SU-DHL-6 (cell line): ENCODE data around the gene RAB1B.
A peak's percentile ranks its signal among the peaks of the same experiment; 100 is the strongest.

ENCODE experiments used
- H2AFZ ChIP-seq: fragments of 200-600 bp; sonication (generic); 2 replicates; pipeline ENCODE4 v1.6.1; 2014; ENCODE audit warnings: low read depth, mild to moderate bottlenecking, moderate library complexity, mixed read lengths, antibody characterized with exemption, low read length; ENCODE audit not compliant: severe bottlenecking
- H3F3A ChIP-seq: fragments of 200-600 bp; shearing (Covaris generic); 2 replicates; pipeline ENCODE4 v1.6.0; 2016; ENCODE audit warnings: antibody characterized with exemption, mild to moderate bottlenecking; ENCODE audit not compliant: insufficient read depth
- H3K27ac ChIP-seq: fragments of 200-600 bp; sonication (generic); 2 replicates; pipeline ENCODE4 v1.5.1; 2016; ENCODE audit warnings: low read depth, mild to moderate bottlenecking, low read length, moderate library complexity, mixed read lengths
- H3K27me3 ChIP-seq: fragments of 200-600 bp; sonication (generic), shearing (Covaris generic); 2 replicates; pipeline ENCODE4 v1.6.0; 2014; ENCODE audit warnings: mild to moderate bottlenecking, low read length
- H3K36me3 ChIP-seq: fragments of 200-600 bp; sonication (generic); 2 replicates; pipeline ENCODE4 v1.6.1; 2014; ENCODE audit warnings: mild to moderate bottlenecking, low read length, mixed read lengths
- H3K4me2 ChIP-seq: fragments of 300-600, 200-600 bp; shearing (Covaris generic), sonication (generic); 2 replicates; pipeline ENCODE4 v1.6.0; 2014; ENCODE audit warnings: low read length, low read depth, mild to moderate bottlenecking; ENCODE audit not compliant: poor library complexity, severe bottlenecking
- H3K4me3 ChIP-seq: fragments of 200-600 bp; sonication (generic); 2 replicates; pipeline ENCODE4 v1.5.1; 2014; ENCODE audit warnings: antibody characterized with exemption, low read length, mild to moderate bottlenecking, mixed read lengths; ENCODE audit not compliant: insufficient read depth, poor library complexity, severe bottlenecking
- H3K79me2 ChIP-seq: fragments of 200-600 bp; sonication (generic); 2 replicates; pipeline ENCODE4 v1.6.1; 2014; ENCODE audit warnings: mild to moderate bottlenecking, low read length, moderate library complexity; ENCODE audit not compliant: insufficient read depth
- H3K9ac ChIP-seq: fragments of 200-600 bp; sonication (generic); 2 replicates; pipeline ENCODE4 v1.7.0; 2014; ENCODE audit warnings: mild to moderate bottlenecking, low read length
- H3K9me2 ChIP-seq: fragments of 200-600 bp; sonication (generic); replicated peaks from 2 replicates; pipeline ENCODE4 v1.6.1; 2014; ENCODE audit warnings: low read length; ENCODE audit not compliant: insufficient read depth
- H3K9me3 ChIP-seq: fragments of 200-600 bp; sonication (generic); 2 replicates; pipeline ENCODE4 v1.6.1; 2014; ENCODE audit warnings: low read length, mixed read lengths; ENCODE audit not compliant: insufficient read depth
- H4K20me1 ChIP-seq: fragments of 200-600 bp; sonication (generic); 2 replicates; pipeline ENCODE4 v1.6.1; 2014; ENCODE audit warnings: low read depth, mild to moderate bottlenecking, antibody characterized with exemption, low read length, moderate library complexity, mixed read lengths
- CTCF ChIP-seq: fragments of 200-600 bp; sonication (generic); IDR thresholded peaks from one replicate; pipeline ENCODE4 v1.5.1; 2017; ENCODE audit warnings: antibody characterized with exemption, mild to moderate bottlenecking, low read length, moderate library complexity; ENCODE audit not compliant: insufficient read depth, poor library complexity, severe bottlenecking
- EZH2phosphoT487 ChIP-seq: fragments of 200-600 bp; sonication (generic), shearing (Covaris generic); conservative IDR thresholded peaks from 2 replicates; pipeline ENCODE4 v1.6.1; 2018; ENCODE audit warnings: mild to moderate bottlenecking, antibody characterized with exemption, low read length, moderate library complexity, mixed read lengths

RAB1B gene

GRCh38 chr11:66267039-66267378 lies 1.4 kb upstream of the RAB1B start:
- peaks cover 24% of the 10 kb centered on the region for H3K79me2 ChIP-seq
- H3K4me2 ChIP-seq, result peak overlapping the region; percentile 90
- H3K9ac ChIP-seq, result peak overlapping the region; percentile 92; the same call in 1 of the 2 replicates
- H3F3A ChIP-seq, result peaks cover 6% of the 10 kb centered on the region
- H4K20me1 ChIP-seq, result no peaks in the 10 kb centered on the region
- H3K27me3 ChIP-seq, result no peaks in the 10 kb centered on the region
- no peaks in the 10 kb centered on the region for H3K9me2 ChIP-seq
- no peaks in the 10 kb centered on the region for H3K9me3 ChIP-seq
- peak overlapping the region; percentile 57 for H3K4me3 ChIP-seq
- no peak overlapping the region for H2AFZ ChIP-seq
- no peaks in the 10 kb centered on the region for H3K36me3 ChIP-seq
- H3K27ac ChIP-seq, result no peak overlapping the region
- no peak for TF ChIP-seq CTCF
- no peak for TF ChIP-seq EZH2phosphoT487

GRCh38 chr11:66267379-66268243 lies 828 bp upstream of the RAB1B start:
- H3K36me3 ChIP-seq, result no peaks in the 10 kb centered on the region
- H2AFZ ChIP-seq, result peak overlapping the region; percentile 75
- peaks cover 6% of the 10 kb centered on the region for H3F3A ChIP-seq
- peak overlapping the region; percentile 57 for H3K4me3 ChIP-seq
- peak overlapping the region; percentile 81 for H3K27ac ChIP-seq
- H3K9me3 ChIP-seq, result no peaks in the 10 kb centered on the region
- H3K79me2 ChIP-seq, result peaks cover 24% of the 10 kb centered on the region
- no peaks in the 10 kb centered on the region for H3K27me3 ChIP-seq
- peak overlapping the region; percentile 92 for H3K9ac ChIP-seq
- no peaks in the 10 kb centered on the region for H4K20me1 ChIP-seq
- TF ChIP-seq EZH2phosphoT487, result no peak
- no peak for TF ChIP-seq CTCF
- H3K4me2 ChIP-seq, result peak overlapping the region; percentile 90
- no peaks in the 10 kb centered on the region for H3K9me2 ChIP-seq

DNA sequence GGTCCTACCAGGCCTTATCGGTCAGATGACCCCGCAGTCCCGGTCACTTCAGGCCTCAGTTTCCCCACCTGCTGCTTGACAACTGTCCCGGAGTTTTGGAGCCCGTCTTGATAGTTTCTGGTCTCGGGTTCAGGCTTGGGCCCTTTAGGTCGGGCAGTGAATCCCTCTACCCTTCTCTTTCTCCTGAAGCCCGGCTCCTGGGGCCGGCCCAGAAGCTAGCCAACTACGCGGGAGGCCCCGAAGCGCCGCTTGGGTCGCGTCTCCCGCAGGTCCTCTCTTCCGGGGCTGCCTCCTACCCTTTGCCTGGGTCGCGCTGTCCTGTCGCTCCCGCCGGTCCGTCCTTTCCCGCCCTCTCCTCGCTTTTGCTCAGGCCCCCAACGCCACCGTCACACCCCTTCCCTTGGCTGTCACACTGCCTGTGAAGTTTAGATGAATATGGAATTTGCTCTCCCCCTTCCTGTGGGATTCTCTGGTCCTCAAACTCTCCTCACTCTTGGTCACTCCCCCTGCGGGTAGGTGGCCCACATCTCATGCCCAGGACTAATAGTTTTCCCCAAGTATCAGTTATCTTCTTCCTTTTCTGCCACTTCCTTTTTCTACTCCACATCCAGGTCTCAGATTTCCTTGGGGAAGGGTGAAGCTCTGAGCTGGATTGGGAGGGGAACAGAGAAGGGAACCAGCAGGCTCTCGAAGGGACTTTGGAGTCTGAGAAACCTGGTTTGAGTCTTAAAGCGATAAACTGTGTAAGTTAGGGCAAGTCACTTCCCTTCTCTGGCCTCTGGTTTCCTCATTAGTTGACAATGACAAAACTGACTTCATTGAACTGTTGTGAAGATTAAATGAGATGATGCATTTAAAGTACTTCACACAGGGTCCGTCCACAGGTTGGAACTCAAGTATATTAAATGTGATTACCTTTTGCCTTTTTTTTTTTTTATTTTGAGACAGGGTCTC lies 790 bp downstream of the RAB1B start:
- Histone ChIP-seq H3K27me3 (no peaks in the 10 kb centered on the region), H3K79me2 (peaks cover 24% of the 10 kb centered on the region), H4K20me1 (no peaks in the 10 kb centered on the region), H2AFZ (no peak overlapping the region), H3K9ac (peak overlapping the region; percentile 92), H3K36me3 (0 out of 2 replicates have a peak, but pooled peaks cover 4% of the 10 kb centered on the region), H3F3A (peaks cover 6% of the 10 kb centered on the region), H3K4me3 (peak overlapping the region; percentile 99), H3K9me2 (no peaks in the 10 kb centered on the region), H3K4me2 (peak overlapping the region; percentile 89), H3K9me3 (no peaks in the 10 kb centered on the region), H3K27ac (peak overlapping the region; percentile 75)
- TF ChIP-seq EZH2phosphoT487 (no peak), CTCF (no peak)
